HG02870 (cell line): Measurements from ENCODE around the gene MANBA.

Experiments
- ATAC-seq: cut with Tn5 transposase; IDR thresholded peaks from one replicate; pipeline ENCODE4 v1.9.1; 2021; ENCODE audit warnings: mild to moderate bottlenecking, moderate library complexity; ENCODE audit not compliant: unreplicated experiment

Gene MANBA

DNA sequence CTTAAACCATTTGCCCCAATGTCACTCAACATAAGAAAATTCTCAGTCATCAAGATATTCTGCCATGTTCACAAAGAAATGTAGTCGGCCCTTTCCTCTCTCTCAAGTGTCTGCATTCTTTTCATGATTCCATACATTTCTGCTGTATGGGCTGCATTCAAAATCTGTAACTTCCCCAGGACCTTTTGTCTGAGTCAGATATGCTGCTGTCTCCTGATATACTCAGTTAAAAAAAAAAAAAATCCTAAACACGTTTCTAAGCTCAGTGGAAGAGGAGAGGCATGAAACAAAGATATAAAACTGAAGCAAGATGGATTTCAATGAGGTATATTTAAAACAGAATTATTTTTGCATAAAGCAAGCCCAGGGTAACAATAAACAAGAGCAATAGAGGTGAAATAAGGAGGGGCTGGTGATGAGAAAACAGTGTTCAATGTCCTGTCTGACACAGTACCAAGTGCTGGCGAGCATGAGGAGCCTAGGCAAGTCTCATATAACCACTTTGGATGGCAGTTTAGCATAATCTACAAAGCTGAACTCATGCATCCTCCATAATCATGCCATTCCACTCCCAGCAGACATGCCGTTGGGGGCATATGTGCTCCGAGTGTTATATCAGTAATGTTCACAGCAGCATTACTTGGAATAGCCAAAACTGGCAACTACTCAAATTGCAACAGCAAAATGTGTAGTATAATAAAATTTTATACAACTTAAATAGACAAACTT lies 76.7 kb downstream of the MANBA start:
- no peak for ATAC-seq

DNA sequence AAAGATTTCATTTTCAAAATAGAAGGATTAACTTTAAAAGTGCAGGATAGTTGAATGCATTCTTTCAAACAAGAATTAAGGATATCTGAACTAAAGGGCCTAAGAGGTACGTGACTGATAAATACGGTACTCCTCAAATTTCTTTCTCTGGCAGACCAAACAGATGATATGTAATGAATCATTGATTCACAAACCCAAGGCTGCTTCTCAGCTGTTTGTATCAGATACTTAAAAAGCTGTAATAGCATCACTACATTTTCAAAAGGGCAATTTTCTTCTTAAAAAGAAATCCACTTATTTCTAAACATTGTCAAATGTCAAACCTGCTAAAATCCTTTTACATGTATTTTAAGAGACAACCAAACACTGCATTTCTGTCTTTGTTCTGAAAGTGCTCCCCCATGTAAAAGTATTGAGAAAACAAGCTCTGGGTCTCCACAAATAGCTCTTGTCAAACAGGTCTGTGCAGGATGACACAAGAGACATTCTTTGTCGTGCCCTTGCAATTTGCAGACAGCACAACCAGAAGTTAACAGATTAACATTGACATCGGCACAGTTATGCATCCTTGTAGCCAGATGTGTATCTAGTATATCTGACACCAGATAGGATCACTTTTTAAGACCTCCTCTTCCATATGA lies 82.0 kb downstream of the MANBA start:
- no peak for ATAC-seq

DNA sequence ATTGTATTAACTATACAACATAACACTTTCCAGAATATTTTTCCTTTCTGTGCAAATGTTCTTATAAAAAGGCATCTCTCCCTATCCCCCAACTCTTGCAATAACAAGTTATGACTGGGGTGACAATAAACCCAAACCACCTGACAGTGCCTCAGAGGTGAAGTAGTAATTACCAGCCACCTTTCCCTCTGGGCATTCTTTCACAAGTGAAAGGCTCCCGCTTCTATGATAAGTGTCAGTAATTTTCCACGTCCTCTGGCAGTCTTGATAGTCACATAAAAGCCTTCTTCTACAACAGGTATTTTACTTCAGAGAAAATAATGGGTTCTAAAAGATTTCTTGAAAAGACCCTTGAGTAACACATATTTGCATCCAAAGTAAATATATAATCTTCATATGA lies 82.7 kb downstream of the MANBA start:
- no peak for ATAC-seq

DNA sequence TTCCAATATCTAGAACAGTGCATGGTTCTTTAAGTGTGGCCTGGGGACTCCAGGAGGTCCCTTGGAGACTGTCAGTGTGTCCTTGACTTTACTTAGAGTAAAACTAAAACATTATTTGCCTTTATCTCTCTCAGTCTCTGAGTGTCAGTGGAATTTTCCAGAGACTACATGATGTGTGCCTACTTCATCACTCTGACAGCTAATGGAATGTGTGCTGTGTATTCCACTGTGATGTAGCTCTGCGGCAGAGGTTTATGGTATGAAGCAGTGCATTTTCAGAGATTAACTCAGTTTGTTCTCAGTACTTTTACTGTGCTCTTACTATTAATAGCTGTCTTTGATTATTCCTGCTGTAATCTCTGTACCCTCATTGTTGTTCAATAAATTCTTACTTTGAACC lies 85.6 kb downstream of the MANBA start:
- ATAC-seq: no peak

DNA sequence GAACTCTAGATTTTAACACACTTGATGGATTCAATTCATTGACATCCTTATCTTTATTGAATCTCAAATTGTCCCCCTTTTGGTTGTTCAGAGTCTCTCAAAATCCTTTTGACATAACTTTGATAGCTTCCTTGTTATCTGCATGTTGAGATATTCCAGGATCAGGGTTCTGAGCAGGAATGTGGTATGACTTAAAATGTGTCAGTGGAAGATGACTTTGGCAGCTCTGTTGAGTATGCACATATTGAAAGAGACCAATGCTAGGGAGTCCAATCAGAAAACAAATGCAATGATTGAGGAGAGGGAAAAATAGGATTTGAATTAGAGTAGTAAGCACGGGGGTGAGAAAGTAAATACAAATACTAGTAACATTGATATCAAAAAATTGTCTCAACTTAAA lies 93.8 kb downstream of the MANBA start:
- no peak for ATAC-seq

DNA sequence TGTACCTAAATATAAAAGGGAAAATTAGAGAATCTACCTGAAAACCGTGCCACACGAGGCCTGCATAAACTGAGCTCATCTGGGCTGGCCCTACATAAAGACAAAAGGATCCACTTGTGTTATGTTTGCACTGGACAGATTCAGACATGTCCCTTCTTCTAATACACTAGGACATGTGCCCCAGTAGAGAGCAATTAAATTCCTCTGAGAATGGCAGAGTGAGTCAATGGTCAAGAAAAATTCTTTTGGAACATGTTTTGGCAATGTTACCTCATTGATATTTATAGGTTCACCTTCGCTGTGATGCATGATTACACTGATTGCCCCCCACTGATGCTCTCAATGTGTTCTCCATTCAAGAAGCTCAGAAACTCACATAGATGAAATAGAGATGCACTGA lies 95.2 kb downstream of the MANBA start:
- ATAC-seq: no peak

DNA sequence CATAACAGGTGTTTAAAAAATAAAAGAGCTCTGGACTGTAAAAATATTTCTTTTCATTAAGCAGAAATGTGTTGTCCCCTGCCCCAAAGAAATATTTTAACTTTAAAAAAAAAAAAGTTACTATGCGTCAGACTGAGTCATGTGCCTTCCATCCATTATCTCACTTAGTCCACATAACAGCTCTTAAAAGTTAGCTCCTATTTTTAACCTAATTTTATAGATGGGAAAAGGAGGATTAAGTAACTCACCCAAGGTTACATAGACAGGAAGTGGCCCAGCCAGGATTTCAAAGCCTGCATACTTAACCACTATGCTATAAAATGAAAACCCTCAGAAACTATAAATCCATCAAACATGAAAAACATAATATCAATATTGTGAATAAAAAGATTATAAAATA lies 97.7 kb downstream of the MANBA start:
- ATAC-seq: no peak

DNA sequence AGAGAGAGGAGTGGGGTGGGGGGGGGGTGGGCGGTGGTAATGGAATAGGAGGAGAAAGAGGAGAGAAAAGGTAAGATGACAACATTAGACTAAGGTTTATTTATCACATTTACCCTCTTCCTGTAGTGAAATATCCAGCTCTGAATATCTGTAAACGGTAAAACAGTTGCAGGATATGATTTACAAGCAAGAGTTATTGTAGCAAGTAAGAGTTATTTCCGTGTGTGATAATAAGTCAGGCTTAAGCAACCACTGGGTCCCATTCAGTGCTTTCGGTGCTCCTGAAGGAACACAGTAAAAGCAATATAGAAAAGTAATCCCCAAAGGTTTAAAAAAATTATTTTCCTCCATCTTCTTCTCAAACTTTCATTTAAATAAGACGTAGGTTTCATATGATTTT lies 103.6 kb downstream of the MANBA start:
- ATAC-seq: no peak

DNA sequence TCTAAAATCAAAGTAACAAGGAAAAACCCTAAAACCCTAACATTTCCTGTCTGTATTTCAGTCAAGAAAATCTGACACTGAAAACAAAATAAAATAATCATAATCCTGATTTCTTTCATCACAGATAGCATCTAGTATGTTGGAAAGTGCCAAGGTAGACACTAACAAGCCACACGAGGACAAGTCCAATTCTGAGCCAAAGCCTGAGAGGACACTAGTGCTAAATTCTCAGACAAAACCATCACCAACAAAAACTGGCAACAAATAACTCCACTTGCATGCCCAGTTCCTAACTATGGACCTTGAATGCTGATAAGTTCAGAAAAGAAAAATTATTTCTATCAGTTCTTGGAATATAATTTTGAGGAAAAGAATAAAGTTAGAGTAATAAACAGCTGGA lies 113.7 kb downstream of the MANBA start:
- ATAC-seq: no peak

DNA sequence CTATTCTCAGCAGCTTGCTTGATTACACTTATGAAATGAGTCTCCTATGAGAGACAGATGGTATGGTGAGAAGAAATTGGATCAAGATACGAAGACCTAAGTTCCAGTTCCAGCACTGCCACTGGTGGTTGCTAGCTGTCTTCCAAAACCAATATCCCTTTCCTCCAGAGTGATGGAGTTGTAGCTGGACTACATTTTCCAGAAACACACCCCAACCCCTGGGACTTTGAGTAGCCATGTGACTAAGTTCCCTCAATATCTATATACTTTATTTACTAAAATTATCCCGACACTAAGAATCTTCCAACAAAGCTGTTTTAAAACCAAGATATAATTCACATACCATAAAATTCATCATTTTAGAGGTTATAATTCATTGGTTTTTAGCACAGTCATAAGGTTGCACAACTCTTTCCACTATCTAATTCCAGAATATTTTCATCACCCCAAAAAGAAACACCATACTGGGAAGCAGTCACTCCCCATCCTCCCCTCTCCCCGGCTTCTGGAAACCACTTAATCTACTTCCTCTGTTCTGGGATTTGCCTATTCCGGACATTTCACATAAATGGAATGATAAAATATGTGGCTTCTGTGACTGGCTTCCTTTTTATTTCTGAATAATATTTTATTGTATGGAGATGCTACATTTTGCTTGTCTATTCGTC lies 118.0 kb downstream of the MANBA start:
- ATAC-seq: no peak

DNA sequence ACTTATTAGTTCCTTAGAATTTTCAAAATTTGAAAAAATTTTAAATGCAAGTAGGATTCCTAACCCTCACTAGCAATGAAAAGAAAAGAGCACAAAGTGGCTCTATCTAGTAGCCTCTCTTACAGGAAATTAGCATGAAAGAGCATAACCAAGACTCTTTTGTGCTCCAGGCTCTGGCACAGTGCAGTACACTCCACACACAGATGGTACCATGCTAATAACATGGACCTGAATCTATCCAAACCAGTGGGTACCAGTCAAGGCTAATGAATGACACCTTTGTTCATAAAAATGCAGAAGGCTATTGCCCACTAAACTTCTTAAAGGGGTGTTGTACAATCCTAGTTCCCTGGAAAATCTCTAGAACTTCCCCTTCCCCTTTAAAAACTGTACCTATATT lies 119.0 kb downstream of the MANBA start:
- no peak for ATAC-seq

DNA sequence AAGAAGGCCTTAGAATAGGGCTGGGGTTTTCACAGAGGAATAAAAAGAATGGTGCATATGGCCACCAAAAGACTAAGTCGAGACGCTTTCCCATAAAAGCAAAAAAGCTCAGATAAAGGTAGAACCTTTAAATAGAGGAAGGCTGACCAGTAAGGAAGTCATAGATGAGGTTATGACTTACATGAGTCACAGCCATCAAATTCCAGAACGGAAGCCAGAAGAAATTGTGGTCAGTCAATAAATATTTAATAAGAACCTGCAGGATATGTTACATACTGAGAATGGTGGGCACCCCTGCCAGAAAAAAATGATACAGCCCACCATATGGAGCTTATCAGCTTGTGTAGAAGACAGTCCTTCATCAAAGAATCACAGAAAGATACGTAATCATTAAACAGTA lies 120.1 kb downstream of the MANBA start:
- ATAC-seq: no peak

DNA sequence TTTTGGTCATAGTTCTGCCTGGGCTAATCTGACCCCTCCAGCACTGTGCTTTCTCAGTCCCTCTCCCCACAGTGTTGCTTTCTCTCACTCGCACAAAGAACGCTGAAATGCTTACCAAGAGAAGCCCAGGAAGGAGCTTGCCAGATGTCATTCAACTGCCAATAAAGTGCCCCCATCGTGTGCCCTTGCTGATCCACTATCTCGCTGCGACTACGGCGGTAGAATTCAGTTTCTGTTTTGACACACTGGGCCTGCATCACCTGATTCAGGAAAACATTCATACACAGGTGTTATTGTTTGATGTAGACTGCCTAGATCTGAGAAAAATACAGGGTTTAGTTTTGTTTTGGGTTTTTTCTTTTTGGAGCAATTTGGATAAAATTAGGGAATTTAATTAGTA lies 121.2 kb downstream of the MANBA start:
- ATAC-seq: no peak

DNA sequence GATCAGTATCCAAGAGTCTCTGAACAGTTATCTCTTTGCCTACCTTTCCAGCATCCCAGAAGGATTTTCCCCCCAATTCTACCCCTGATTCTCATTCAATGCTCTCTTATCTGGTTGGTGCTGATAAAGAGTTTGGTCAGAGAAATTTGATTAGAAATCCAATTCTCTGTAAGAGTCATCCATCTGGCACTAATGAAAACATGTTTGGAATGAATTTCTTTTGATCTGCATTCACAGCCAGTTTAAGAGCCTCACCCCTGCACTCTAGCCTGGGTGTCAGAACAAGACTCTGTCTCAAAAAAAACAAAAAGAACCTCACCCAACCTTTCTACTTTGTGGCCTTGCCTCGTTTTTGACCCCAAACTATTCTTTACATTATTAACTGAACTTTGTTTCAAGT lies 122.1 kb downstream of the MANBA start:
- no peak for ATAC-seq

DNA sequence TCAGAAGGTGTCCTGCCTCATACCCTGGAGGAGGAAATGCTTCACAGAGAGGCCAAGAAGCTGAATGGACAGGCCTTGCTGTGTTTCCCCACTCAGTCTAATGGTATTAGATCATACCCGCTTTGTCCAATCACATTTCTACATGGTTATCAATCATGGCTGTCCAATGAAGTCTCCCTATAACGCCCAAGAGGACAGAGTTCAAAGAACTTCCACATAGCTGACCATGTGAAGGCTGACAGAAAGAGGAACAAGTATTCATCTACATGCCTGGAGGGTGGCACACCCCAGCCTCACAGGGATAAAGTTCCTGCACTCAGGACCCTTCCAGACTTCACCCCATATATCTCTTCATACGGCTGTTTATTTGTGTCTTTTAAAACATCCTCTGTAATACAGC lies 123.4 kb downstream of the MANBA start:
- no peak for ATAC-seq

DNA sequence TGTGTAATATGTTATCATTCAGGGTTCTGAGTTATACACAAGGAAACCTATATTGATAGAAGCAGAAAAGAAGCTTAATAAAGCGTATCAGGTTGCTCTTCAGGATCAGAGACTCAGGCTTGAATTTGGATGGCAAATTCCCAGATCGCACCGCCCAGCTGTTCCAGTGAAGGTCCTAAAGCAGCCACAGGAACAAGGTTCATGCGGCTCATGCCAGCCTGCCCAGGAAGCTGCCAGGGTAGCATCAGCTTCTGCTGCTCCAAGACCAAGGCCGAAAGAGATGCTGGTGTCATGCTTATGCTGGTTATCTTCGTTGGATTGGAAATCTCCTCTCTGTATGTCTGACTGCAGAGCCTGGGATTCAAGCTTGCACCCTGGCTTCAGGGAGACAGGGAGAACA lies 127.7 kb downstream of the MANBA start:
- ATAC-seq: no peak

DNA sequence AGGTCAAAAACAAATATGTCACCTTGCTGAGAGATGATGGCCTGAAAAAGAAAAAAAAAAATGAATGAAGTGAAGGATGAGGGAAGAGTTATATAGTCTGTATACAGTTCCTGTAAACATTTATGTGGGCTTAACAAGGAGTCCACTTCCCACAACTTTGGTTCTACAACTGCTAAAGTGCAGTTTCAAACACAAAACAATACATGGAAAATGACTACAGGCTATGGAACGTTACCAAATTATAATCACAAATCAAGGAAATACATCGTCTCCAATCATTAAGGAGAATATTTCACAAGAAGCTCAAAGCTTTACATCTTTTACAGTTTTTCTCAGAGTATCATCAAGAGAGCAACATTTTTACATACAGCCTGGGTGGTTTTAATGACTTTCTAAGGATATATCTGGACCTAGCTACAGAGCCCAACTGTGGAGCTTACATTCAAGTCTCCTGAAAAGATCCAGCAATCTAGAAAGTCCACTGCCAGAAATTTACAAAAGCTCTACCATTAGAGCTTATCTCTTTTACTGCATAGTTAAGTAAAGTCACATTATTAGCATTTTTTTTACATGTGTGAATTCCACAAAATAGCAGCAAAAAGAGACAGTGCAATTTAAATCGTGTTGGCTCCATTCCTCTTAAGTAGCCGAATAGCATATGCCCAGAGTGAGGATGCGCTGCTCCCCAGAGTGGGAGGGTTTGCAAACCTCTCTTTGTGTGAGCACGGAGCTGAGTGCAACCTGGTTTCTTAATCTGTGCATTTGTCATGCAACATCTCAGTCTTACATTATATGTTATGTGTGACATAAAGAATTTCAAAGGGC lies 128.3 kb downstream of the MANBA start:
- ATAC-seq: no peak

DNA sequence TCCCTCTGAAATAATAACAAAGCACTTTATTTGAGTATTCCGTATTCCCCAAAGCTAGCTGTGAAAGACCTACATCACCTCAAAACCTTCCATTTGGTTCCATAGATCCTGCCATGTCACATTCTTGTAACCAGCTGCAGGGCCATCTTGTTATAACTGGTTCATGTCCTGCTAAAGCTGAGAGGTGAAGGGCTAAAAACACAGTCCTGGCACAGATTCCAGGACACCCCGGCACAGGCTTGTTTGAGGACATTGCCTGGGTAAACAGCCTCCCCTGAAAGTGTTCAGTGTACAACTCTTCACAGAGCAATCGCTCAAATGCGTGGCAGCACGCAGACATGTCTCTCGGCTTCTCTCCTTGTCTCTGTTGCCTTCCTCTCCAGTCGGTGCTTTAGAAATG lies 129.2 kb downstream of the MANBA start:
- no peak for ATAC-seq

DNA sequence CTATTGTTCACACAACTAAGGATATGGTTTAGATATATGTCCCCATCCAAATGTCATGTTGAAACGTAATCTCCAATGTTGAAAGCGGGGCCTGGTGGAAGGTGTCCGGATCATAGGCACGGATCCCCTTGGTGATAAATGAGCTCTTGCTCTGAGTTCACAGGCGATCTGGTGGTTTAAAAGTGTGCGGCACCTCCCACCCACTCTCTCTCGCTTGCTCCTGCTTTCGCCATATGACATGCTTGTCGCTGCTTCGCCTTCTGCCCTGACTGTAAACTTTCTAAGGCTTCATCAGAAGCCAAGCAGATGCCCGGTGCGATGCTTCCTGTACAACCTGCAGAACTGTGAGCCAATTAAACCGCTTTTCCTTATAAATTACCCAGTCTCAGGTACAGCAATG lies 131.1 kb downstream of the MANBA start:
- ATAC-seq: no peak

DNA sequence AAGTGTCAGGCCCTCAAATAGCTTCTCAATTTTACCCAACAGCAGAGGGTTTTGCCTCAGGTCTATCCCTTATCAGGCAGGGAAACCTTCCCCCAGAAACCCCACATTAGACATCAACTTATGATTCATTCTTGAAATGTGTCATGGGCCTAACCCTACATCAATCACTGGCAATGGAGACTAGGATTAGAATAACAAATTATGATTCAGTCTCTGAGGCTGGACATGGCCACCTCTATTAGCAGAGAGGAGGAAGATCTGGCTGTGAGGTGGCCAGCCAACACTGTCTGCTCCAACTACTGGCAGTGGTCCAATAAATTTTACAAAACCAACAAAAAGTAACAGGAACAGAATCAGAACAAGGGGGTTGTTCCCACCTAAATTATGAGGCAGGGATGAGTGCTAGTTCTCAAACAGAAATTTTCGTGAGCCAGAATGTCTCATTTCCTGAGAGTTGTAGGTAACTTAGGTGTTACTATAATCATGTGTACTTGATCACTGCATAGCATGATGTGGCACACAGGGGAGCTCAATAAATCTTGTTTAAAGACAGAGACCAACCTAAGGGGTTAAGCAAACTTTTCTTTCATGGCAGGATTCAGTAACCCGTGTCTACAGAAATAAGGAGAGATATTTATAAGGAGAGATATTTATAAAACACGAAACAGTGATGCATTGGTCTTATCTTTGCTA lies 132.8 kb downstream of the MANBA start:
- ATAC-seq: no peak
